Cardiac fibroblast (primary cell): ENCODE measurements around the gene NRTN.

Source experiments
- DNase-seq, 2 donors: peaks; one replicate each; pipeline versions ENCODE4 v3.0.0 to v3.0.0-alpha.2; 2010; ENCODE audit warnings: low read depth in 2 of 2
- H3K4me3 ChIP-seq, 2 donors: replicated peaks in 1 of 2; 1 replicate in 1 of 2; 2 replicates in 1 of 2; pipeline ENCODE4 v1.5.1; 2011; ENCODE audit warnings: low read depth in 2 of 2, low read length in 2 of 2, mild to moderate bottlenecking in 2 of 2, moderate library complexity in 1 of 2
- TF ChIP-seq, protein P1 (sequence below): IDR thresholded peaks from one replicate; pipeline ENCODE4 v1.5.1; 2011; ENCODE audit warnings: low read depth, mild to moderate bottlenecking, low read length, inconsistent platforms

Gene NRTN

DNA sequence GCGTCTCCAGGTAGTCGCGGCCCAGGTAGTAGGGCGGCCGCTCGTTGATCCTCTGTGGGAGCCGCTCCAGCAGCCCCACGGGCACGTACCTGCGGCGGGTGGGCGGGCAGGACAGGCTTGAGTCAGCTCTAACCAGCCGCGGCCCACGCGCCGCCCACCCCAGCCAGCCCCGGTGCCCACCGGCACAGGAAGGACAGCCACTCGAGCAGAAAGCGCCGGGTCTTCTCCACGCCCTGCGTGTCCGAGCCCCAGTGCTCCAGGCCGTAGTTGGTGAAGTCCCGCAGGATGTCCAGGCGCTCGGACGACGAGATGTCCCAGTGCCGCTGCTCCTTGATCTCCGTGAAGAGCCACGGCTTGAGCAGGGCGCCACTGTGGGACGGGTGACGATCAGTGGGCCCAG is 19.4 kb upstream of the NRTN start:
- TF ChIP-seq, protein P1, sequence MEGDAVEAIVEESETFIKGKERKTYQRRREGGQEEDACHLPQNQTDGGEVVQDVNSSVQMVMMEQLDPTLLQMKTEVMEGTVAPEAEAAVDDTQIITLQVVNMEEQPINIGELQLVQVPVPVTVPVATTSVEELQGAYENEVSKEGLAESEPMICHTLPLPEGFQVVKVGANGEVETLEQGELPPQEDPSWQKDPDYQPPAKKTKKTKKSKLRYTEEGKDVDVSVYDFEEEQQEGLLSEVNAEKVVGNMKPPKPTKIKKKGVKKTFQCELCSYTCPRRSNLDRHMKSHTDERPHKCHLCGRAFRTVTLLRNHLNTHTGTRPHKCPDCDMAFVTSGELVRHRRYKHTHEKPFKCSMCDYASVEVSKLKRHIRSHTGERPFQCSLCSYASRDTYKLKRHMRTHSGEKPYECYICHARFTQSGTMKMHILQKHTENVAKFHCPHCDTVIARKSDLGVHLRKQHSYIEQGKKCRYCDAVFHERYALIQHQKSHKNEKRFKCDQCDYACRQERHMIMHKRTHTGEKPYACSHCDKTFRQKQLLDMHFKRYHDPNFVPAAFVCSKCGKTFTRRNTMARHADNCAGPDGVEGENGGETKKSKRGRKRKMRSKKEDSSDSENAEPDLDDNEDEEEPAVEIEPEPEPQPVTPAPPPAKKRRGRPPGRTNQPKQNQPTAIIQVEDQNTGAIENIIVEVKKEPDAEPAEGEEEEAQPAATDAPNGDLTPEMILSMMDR: no peak
- no peak overlapping the region for H3K4me3 ChIP-seq
- no peak for DNase-seq

DNA sequence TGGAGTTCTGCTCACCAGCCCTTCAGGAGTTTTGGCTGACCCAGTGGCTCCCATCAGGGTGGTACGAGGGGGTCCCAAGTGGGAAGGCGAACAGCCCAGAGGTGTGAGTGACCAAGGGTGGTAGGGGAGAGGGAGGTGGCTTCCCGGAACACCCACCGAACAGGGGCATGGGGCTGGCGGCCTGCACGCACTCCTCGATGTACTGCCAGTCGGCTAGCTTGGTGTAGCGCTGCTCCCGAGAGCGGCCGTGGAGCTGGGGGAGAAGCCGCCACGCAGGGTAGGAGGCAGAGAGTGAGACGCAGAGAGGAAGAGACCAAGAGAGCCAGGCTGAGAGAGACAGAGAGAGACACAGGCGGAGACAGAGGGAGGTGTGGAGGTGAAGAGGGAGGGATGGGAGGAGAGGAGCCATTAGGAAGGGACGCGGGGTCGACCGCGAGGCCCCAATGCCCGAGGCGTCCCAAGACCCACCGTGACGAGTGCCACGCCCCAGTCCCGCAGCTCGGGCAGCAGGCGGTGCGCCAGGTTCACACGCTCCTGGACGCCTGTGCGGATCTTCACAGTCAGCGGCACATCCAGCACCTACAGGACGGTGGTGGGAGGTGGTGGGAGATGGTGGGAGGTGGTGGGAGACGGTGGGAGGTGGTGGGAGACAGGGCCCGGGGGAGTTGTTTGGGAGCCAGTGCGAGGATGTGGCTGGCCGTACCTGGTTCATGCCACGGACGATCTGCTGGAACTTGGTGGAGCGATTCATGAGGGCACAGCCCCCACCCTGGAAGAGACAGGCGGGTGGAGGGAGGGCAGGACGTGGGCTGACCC is 18.1 kb upstream of the NRTN start:
- H3K4me3 ChIP-seq: no peak overlapping the region
- TF ChIP-seq, protein P1: no peak
- DNase-seq: no peak

DNA sequence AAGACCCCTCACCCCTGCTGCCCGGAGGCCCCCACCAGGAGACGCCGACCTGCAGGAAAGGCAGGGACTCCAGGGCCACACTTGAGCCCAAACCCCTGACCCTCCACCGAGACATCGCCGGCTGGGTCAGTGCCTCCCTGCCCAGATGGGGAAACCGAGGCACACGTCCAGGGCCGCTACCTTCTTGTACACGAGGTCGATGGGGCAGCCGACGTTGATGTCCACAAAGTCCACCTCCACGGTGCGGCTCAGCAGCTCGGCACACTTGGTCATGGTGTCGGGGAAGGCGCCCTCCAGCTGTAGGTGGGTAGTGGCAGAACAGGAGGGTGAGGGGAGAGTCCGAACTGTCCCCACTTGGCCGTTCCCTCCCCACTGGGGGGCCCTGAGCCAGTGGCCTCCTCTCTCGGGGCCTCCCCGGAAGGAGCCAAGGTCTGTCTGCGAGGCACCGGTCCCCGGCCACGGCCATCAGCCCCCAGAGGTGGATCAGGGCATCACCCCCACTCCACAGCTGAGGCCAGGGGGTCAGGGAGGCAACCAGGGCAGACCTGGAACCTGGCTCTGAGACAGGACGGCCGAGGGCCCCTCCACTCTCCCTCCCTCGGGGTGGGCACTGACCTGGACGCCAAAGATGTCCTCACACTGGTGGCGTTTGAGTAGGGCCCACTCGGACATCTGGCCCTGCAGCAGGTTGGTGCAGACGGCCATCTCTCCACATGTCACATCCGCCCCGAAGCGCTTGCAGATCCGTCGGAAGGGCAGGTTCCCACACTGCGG is 17.3 kb upstream of the NRTN start:
- TF ChIP-seq, protein P1: no peak
- no peak for DNase-seq
- H3K4me3 ChIP-seq: no peak overlapping the region

DNA sequence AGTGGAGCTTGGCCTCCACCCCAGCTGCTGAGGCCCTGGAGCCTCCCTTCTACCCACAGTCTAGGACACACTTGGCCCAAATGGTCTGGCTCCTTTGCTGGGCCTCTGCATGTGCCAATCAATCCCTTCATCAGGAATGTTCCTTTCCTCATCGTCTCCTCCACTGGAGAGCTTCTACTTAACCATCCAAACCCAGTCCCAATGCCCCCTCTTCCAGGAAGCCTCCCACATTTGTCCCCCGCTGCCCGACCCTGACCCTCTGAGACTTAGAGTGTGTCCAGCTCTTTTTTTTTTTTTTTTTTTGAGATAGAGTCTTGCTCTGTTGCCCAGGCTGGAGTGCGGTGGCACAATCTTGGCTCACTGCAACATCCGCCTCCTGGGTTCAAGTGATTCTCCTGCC is 16.4 kb upstream of the NRTN start:
- TF ChIP-seq, protein P1: no peak
- H3K4me3 ChIP-seq: no peak overlapping the region
- DNase-seq: no peak

DNA sequence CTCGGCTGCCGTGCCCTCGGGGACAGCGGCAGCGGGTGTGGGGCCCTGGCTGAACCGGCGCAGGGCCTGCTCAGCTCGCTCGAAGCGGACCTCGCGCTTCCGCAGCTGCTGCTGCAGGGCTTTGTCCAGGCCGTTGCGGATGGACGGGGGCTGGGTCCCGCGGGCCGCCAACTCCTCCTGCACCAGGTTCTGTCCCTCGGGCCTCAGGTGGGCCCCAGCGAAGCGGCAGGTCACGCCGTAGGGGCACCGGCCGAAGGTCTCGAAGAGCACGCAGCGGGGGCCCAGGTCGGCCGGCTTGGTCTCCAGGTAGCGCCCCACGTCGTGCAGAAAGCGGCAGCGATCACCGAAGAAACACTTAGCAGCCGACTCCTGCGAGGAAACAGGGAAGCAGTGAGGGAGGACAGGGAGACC is 15.5 kb upstream of the NRTN start:
- no peak overlapping the region for H3K4me3 ChIP-seq
- TF ChIP-seq, protein P1: no peak
- DNase-seq: no peak

DNA sequence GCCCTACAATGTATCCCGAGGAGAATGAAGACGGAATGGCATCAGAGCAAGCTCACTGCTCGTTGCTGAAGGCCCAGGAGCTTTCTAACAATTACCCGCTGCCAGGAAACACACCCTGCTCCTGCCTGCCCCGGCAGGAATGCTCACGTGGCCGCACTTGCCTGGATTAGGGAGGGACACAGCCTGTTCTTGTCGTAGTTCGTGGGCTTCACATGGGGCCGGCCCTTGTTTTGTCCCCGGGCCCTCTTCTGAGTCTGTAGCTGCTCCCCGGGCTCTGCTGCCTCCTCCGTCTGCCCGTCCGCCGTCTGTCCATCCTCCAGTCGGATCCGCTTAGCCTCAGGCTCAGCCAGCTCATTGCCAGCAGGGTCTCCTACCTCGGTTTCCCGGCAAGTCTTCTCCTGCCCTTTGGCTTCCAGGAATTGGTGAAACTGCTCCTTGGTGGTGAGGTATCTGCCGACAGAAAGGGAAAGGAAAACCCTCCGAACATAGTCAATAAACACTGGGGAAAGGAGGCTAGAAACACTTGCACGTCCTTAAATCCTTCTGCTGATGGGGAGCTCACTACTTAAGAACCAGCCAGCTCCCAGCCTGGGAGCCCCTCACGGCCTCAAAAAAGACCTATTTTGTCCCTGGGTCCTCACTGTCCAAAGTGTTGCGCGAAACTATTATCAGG is 14.8 kb upstream of the NRTN start:
- TF ChIP-seq, protein P1: no peak
- DNase-seq: no peak
- peak overlapping the region; percentile 99 for H3K4me3 ChIP-seq
